Medulla oblongata (tissue), 1 donor: ENCODE data around the gene MYH7B.

Source experiments
- DNase-seq: peaks from one replicate; pipeline ENCODE4 v3.0.0-alpha.2; 2015; ENCODE audit errors: extremely low spot score

The MYH7B gene

DNA sequence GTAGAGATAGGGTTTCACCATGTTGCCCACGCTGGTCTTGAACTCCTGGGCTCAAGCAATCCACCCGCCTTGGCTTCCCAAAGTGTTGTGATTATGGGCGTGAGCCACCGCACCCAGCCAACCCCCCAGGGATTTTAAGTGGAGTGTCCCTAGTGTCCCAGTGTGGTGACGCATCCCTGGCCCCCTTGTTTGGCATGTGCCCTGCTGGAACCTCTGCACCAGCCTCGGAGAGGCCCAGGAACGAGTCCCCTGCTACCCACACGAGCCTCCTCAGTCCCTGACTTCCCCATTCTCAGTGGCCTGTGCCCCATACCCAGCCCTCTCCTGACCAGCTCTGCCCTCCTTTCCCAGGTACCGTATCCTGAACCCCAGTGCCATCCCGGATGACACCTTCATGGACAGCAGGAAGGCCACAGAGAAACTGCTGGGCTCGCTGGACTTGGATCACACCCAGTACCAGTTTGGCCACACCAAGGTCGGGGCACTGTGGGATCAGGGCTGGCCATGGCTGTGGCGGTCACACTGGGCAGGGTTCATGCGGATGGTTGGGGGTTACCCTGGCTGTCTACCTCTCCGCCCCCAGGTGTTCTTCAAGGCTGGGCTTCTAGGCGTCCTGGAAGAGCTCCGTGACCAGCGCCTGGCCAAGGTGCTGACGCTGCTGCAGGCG is 37.2 kb downstream of the MYH7B start:
- no peak for DNase-seq

- no peak for DNase-seq
These were observed 38.4 kb downstream of the MYH7B start for GRCh38 chr20:34993941-34994508.

DNA sequence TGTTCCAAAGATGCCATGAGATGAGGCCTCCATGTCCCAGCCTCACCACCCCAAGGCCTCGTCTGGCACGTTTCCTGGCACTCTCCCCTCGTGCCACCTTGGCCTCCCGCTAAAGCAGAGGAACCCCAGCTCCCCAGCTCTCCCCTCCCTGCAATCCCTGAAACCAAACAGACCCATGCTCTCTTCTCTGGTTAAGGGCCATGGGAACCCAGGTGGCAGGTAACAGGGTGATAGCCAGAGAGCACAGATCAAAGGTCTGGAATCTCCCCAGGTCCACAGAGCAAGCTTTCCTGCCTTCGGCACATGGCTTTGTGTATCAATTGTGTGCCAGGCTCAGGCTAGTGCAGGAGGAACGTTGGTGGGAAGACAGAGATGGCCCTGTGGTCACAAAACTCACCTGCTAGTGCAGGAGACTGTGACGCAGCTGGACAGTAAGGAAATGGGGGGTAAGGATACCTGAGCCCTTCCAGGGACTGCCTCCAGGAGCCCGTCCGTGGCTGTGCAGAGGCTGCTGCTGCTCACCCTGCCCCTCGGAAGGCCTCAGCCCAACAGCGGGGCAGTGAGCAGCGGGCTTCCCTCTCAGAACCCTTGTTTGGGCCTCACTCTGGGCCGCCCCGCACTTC is 39.0 kb downstream of the MYH7B start:
- no peak for DNase-seq

DNA sequence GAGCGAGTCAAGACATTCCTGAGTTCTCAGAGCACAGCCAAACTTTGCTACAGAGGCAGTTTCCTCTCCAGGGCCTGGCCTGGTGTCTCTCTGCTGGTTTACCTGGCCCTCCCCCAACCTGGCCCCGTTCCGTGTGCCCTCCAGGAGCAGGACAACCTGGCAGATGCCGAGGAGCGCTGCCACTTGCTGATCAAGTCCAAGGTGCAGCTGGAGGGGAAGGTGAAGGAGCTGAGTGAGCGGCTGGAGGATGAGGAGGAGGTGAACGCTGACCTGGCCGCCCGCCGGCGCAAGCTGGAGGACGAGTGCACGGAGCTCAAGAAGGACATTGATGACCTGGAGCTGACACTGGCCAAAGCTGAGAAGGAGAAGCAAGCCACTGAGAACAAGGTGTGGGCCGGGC is 39.5 kb downstream of the MYH7B start:
- DNase-seq, result no peak

GRCh38 chr20:34995696-34996095 is 40.0 kb downstream of the MYH7B start:
- no peak for DNase-seq

GRCh38 chr20:34996243-34997028 is 40.8 kb downstream of the MYH7B start:
- DNase-seq, result no peak

GRCh38 chr20:34997131-34997561 is 41.5 kb downstream of the MYH7B start:
- no peak for DNase-seq

GRCh38 chr20:34997774-34998173 is 42.1 kb downstream of the MYH7B start:
- DNase-seq, result no peak

GRCh38 chr20:34998331-34998950 is 42.8 kb downstream of the MYH7B start:
- DNase-seq, result no peak

DNA sequence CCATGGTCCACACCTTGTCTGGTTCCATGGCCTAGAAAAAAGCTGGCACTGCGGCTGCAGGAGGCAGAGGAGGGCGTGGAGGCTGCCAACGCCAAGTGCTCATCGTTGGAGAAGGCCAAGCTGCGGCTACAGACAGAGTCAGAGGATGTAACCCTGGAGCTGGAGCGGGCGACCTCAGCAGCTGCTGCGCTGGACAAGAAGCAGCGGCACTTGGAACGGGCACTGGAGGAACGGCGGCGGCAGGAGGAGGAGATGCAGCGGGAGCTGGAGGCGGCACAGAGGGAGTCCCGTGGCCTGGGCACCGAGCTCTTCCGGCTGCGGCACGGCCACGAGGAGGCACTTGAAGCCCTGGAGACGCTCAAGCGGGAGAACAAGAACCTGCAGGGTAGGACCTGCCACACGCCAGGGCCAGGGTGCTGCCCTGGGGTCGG is 43.4 kb downstream of the MYH7B start:
- DNase-seq, result no peak

- DNase-seq, result no peak
These were observed 44.1 kb downstream of the MYH7B start for GRCh38 chr20:34999782-35000181.

DNA sequence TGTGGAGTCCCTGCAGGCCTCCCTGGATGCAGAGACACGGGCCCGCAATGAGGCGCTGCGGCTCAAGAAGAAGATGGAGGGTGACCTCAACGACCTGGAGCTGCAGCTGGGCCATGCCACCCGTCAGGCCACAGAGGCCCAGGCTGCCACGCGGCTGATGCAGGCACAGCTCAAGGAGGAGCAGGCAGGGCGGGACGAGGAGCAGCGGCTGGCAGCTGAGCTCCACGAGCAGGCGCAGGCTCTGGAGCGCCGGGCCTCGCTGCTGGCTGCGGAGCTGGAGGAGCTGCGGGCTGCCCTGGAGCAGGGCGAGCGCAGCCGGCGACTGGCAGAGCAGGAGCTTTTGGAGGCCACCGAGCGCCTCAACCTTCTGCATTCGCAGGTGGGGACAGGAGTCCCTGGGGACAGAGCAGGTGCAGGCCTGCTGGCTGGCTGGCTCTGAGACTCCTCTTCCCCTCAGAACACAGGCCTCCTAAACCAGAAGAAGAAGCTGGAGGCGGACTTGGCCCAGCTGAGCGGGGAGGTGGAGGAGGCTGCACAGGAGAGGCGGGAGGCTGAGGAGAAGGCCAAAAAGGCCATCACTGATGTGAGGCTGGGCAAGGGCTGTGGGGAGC is 44.7 kb downstream of the MYH7B start:
- DNase-seq, result no peak

DNA sequence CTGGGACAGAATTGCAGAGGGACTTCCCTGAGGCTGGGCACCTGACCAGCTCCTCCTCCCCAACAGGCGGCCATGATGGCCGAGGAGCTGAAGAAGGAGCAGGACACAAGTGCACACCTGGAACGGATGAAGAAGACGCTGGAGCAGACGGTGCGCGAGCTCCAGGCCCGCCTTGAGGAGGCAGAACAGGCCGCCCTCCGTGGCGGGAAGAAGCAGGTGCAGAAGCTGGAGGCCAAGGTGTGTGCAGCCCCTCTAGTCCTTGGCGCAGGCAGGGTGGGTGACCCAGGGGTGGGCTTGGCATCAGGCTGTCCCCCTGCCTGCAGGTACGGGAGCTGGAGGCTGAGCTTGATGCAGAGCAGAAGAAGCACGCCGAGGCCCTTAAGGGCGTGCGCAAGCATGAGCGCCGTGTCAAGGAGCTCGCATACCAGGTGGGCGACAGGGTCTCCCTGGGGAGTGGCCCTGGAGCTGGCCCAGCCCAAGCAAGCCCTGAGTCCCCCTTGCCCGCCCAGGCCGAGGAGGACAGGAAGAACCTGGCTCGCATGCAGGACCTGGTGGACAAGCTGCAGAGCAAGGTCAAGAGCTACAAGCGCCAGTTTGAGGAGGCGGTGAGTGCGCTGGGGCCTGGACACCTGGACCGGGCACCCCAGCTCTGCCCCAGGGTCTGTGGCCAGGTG is 45.4 kb downstream of the MYH7B start:
- no peak for DNase-seq

- no peak for DNase-seq
These were observed 46.1 kb downstream of the MYH7B start for GRCh38 chr20:35001596-35002362.

GRCh38 chr20:35002426-35003210 is 47.0 kb downstream of the MYH7B start:
- DNase-seq, result no peak

DNA sequence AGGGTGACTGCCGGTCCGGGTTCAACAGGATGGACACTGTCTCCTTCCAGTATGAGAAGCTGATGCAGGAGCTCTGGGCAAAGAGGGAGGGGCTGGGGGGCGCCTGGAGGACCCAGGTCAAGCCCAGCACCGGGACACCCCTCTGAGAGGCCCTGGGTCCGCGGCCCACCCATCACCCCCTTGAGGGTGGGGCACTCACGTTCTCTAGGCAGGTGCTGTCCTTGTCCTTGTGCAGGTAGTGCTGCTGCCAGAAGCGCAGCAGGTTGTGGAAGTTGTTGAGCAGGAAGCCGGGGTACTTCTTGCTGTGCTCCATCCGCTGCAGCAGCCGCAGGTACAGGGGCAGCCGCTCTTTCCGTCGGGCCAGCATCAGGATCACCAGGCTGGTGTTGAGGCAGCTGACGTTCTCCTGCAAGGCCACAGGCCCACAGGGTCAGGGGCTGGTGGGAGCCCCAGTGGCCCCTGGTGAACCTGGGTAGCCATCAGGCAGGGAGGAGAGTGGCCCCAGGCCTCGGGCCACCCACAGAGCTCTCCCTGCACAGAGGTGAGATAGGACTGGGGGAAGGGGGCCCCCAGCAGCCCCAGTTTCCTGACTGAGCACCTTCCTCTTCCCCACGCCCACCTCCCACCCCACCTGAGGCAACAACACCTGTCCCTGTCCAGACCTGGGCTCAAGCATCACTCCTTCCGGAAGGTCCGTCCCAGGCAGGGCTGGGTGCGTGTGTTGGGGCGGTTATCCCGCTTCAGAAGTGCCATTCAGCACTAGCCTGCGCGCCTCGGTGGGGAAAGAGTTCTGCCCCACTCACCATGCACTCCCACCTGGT is 47.8 kb downstream of the MYH7B start:
- no peak for DNase-seq

- no peak for DNase-seq
These were observed 48.5 kb downstream of the MYH7B start for GRCh38 chr20:35004051-35004725.
